Peyer's patch (tissue), 4 donors: ENCODE measurements around the gene AKR1C2.
"Not testable (repeated sequence)": the region's sequence is repeated elsewhere in the genome, so short reads cannot be mapped to it uniquely, and the experiment has no call there.

Experiments
- CTCF ChIP-seq, 6 experiments: fragments of 450-650 bp in 4 of 6; fragments of 200-600 bp in 2 of 6; sonication (generic) in 1 of 6; IDR thresholded peaks; one replicate each; pipeline ENCODE4 v1.5.1; 2017 to 2019; ENCODE audit warnings: antibody characterized with exemption in 6 of 6, mild to moderate bottlenecking in 3 of 6, moderate library complexity in 1 of 6
- POLR2A ChIP-seq, 2 donors: fragments of 450-650 bp; IDR thresholded peaks; one replicate each; pipeline ENCODE4 v1.5.1; 2017; ENCODE audit warnings: antibody characterized with exemption in 2 of 2, mild to moderate bottlenecking in 2 of 2, moderate library complexity in 2 of 2

GRCh38 chr10:4963815-4964154 is 39.9 kb downstream of the AKR1C2 start:
- TF ChIP-seq CTCF, POLR2A (IDR thresholded peaks at IDR 0.05): not testable (repeated sequence)
